ENCODE measurements around the gene ADAM12. TPM values are rescaled to one million over a fixed set of nuclear protein-coding genes. Genes with fewer than 3 reads are reported as not detected.

The ADAM12 gene
- total and polyA plus RNA-seq, 2 donors (not counting 3 experiments of a cell fraction or from before 2014, with no cell fraction given) = 0.22 to 0.33 TPM

GRCh38 chr10:126264102-126265018 is 123.9 kb downstream of the ADAM12 start:
- Histone ChIP-seq H3K4me1 (ENCODE audit: control insufficient read depth, extremely low read depth, insufficient read depth, low read length) (no peaks in the 10 kb centered on the region), H4K20me1 (replicated peaks; ENCODE audit: control insufficient read depth, extremely low read depth, insufficient read depth, low read length) (no peaks in the 10 kb centered on the region), H3K4me3 (replicated peaks in 1 of 3; ENCODE audit: insufficient read depth in 1 of 3, low read depth in 1 of 3, low read length in 3 of 3) (no peak overlapping the region), H2AFZ (ENCODE audit: low read depth, low read length) (no peak overlapping the region), H3K9ac (replicated peaks; ENCODE audit: extremely low read depth, insufficient read depth, low read length) (no peak overlapping the region), H3K79me2 (ENCODE audit: control insufficient read depth, insufficient read depth, low read length) (no peaks in the 10 kb centered on the region), H3K27me3 (ENCODE audit: control insufficient read depth in 2 of 2, insufficient read depth in 2 of 2, low read length in 2 of 2) (no peaks in the 10 kb centered on the region), H3K27ac (ENCODE audit: insufficient read depth, low read depth, low read length) (no peak overlapping the region), H3K4me2 (ENCODE audit: insufficient read depth, low read length) (no peak overlapping the region), H3K9me3 (replicated peaks; ENCODE audit: control insufficient read depth, insufficient read depth, low read length) (no peaks in the 10 kb centered on the region), H3K36me3 (ENCODE audit: control insufficient read depth in 2 of 2, extremely low read depth in 1 of 2, insufficient read depth in 2 of 2, low read length in 2 of 2) (no peaks in the 10 kb centered on the region), H3K9me1 (replicated peaks; ENCODE audit: control insufficient read depth, extremely low read depth, insufficient read depth, low read length) (no peaks in the 10 kb centered on the region)
- TF ChIP-seq CTCF (IDR thresholded peaks at IDR 0.05; ENCODE audit: extremely low read depth in 1 of 2, insufficient read depth in 1 of 2, low read depth in 1 of 2, low read length in 2 of 2) = no peak
- no peak for TF ChIP-seq POLR2A (IDR thresholded peaks at IDR 0.05; ENCODE audit: low read depth, low read length)
- TF ChIP-seq MYC (IDR thresholded peaks at IDR 0.05; ENCODE audit: low read depth, low read length) = no peak
- no peak for TF ChIP-seq FOS (IDR thresholded peaks at IDR 0.05; ENCODE audit: borderline replicate concordance, insufficient read depth, low read length)
- no peak for TF ChIP-seq GATA2 (IDR thresholded peaks at IDR 0.05; ENCODE audit: insufficient read depth, insufficient read length, low read depth, low read length)
- no peak for TF ChIP-seq JUN (IDR thresholded peaks at IDR 0.05; ENCODE audit: borderline replicate concordance, insufficient read depth, insufficient read length, low read depth)
- TF ChIP-seq MAX (IDR thresholded peaks at IDR 0.05; ENCODE audit: insufficient read depth, insufficient read length) = no peak
- no peak for TF ChIP-seq POLR2AphosphoS5 (IDR thresholded peaks at IDR 0.05; ENCODE audit: insufficient read depth, low read depth, low read length)
- TF ChIP-seq EZH2 (IDR thresholded peaks at IDR 0.05; ENCODE audit: borderline replicate concordance, low read depth, low read length, severe bottlenecking) = no peak
- FAIRE-seq (no peak), DNase-seq (ENCODE audit: low read depth, low spot score) (no peak)
- BruUV-seq (replicated peaks) = no TSS peak
- POLR2A ChIA-PET = no interaction called here
- intact Hi-C loops (cut with micrococcal nuclease) = no loop called here
- CTCF ChIA-PET = no interaction called here
- dilution Hi-C loops (cut with MboI; ENCODE audit: extremely low pct_ligation_motif_present, low sequenced_read_pairs) = no loop called here
